GM18861 (cell line): ENCODE results near the gene DPYSL4.

ENCODE experiments used
- ATAC-seq: cut with Tn5 transposase; IDR thresholded peaks from one replicate; pipeline ENCODE4 v1.9.1; 2021; ENCODE audit not compliant: unreplicated experiment

Gene DPYSL4

GRCh38 chr10:132225073-132225848 lies 38.5 kb downstream of the DPYSL4 start:
- ATAC-seq = no peak

GRCh38 chr10:132225849-132226205 lies 39.1 kb downstream of the DPYSL4 start:
- no peak for ATAC-seq

- ATAC-seq = no peak
Measured at GRCh38 chr10:132226586-132227405, 40.0 kb downstream of the DPYSL4 start.

- ATAC-seq = no peak
Measured at GRCh38 chr10:132227851-132228390, 41.2 kb downstream of the DPYSL4 start.

DNA sequence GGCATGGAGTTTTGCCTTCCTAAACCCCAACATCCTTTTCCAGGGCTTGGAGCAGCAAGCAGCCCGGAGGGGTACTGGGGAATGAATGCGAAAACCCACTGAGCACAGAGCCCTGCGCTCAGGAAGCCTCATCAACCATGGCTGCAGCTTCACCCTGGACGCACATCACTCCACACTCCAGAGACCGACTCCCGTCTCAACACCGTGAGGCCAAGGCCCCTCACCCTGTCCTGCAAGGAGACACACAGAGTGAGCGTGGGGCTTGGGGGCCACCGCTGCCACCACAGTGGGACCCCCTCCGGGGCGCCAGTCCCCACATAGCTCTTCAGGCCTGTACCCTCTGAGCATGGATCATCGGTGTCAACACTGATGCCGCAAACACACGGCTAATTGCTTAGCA lies 41.9 kb downstream of the DPYSL4 start:
- ATAC-seq = no peak

DNA sequence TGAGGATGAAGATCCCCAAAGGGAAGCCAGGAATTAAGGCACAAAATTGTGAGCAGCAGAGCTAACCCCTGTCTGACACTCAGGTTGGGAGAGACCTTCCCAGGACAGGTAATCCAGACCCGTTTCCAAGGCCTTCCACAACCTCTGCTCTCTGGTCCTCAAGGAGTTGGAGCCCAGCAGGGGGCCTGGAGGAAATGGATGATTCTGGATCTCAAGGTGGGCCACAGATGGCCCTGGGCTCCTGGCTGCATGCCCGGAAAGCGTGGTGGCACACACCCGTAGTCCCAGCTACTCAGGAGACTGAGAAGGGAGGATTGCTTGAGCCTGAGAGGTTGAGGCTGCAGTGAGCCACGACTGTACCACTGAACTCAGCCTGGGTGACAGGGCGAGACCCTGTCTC lies 42.3 kb downstream of the DPYSL4 start:
- no peak for ATAC-seq

DNA sequence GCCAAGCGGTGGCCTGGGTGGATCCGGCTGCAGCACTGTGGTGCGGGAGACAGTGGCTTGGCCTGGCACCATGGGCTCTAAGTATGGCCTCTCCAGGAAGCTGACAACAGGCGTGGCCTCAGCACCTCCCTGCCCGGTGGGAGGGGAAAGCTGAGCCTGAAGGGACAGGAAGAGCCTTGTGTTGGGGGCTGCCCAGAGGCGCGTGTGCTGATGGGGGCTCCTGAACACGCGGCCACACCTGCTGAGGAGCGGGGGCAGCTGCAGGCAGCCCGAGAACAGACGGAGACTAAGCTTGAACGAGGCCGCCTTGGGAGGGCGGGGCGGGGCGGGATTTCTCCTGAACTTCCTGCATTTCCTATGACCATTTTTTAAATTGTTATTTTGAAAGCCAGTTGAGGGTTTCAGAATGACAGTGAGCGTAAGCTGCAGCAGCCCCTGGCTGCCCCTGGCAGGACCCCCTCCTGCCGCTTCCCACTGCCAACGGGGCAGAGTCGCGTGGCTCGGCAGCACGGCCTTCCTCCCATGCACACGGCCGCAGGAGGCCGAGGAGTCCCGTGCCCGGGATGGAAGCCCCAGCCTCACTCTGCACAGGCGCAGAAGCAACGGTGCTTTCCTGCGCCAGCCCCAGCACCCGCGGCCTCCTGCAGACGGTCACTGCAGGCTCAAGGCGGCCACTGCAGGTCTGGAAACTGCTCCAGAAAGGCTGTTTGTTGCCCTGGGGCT lies 43.2 kb downstream of the DPYSL4 start:
- no peak for ATAC-seq

GRCh38 chr10:132230557-132231210 lies 43.9 kb downstream of the DPYSL4 start:
- ATAC-seq = no peak

DNA sequence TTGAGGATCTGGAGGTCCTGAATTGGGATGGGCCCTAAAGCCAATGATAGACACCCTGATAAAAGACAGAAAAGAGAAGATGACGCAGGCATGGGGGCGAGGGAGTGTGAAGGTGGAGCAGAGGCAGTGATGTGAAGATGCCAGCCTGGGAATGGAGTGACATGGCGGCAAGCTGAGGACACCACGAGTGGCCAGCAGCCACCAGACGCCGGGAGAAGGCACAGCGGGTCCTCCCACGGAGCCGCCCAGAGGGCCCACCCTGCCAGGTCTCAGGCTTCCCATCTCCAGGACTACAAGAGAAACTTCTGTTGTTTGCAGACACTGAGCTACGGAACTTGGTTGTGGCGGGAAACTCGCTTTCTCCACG lies 44.9 kb downstream of the DPYSL4 start:
- ATAC-seq = no peak

GRCh38 chr10:132232023-132232951 lies 45.5 kb downstream of the DPYSL4 start:
- no peak for ATAC-seq

DNA sequence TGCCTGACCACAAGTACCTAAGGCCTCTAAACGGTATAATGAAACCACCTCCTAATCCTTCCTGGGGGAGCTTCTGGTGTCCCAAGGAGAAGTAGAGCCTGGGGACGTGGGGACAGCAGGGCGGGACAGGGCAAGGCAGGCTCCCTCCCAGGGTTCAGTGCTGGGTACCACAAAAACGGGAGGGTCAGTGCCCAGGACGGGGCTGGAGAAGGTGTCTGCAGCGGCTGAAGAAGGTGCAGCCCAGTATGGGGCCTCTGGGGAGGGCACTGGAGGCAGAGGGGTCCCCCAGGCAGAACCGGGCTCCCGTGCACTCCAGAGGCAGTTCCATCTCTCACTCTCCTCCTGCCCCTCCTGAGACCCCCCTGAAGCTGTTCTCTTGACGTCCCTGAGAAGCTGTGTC lies 46.2 kb downstream of the DPYSL4 start:
- ATAC-seq = no peak

- ATAC-seq = no peak
Measured at GRCh38 chr10:132233501-132234085, 46.8 kb downstream of the DPYSL4 start.

DNA sequence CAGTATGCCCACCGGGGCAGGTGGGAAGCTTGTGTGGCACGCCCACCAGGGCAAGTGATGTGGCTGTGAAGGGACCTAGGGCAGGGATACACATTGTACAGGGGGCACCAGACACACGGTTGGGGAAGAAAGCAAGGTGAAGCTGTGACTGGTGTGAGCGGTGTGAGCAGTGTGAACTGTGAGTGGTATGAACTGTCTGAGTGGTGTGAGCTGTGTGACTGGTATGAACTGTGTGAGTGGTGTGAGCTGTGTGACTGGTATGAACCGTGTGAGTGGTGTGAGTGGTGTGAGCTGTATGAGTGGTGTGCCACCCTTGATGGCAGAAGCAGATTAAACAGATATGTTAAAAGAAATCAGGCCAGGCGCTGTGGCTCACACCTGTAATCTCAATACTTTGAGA lies 48.1 kb downstream of the DPYSL4 start:
- ATAC-seq = no peak

DNA sequence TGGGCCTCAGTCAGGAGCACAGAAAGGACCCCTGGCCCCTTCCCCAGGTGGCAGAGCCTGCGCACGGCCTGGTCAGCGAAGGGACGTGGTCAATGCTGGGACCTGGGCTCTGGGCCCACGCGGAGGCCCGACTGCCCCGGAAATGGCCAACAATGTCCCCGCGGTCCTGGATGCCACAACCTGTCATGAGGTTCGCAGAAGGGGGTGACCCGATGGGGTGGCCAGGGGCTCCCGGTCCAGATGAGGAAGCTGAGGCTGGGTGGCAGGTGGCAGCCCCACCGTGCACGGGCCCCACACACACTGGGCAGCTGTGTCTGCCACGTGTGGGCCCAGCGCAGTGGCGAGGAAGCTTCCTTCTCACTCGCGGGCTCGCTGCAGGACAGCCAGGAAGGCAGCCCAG lies 49.4 kb downstream of the DPYSL4 start:
- no peak for ATAC-seq

GRCh38 chr10:132236881-132237280 lies 50.1 kb downstream of the DPYSL4 start:
- no peak for ATAC-seq

- ATAC-seq = no peak
Measured at GRCh38 chr10:132237396-132237795, 50.6 kb downstream of the DPYSL4 start.

DNA sequence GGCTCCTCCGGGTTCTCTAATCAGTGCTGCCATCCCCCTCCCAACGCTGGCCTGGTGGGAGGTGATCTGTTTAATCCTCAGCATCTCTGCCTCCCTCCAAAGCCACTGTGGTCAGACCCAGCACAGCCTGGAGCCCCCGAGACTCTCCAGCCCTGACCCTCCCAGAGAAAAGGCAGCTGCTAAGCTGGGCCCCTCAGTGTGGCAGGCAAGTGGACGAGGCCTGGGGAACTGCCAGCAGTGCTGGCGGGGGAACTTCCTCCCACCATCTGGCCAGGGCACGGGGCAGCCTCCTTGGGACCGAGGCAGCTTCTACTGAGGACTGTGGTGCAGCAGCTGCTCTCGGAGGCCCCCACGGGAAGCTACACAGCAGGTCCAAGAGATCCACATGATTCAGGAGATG lies 51.1 kb downstream of the DPYSL4 start:
- no peak for ATAC-seq

GRCh38 chr10:132238371-132239125 lies 51.8 kb downstream of the DPYSL4 start:
- ATAC-seq = no peak
